Measurements from ENCODE around the gene EPHA1.

The EPHA1 gene

DNA sequence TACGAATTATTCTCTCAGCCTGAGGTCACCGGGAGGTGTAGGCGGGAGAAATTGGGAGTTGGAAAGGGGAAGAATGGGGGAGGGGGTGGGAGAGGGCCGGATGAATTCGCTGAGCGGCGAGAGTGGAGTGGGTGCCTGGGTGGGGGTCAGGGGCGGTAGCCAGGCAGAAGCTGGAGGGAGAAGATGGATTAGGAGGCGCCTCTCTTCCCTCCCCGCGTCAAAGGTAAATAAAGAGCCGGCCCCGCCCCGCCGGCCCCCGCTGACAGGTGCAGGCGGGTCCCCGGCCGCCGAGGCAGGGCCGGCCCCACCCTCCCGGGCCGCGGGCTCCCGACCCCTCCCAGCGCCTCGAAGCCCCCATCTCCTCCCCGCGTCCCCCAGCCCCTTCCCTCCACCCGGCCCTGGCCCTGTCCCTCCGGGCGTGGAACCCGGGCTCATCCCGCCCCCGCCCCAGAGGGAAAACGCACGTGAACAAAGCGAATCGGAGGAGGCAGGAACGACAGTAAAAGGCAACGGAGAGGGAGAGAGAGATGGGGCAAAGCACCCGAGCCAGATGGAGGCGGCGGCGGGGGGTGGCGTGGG is 47.0 kb downstream of the EPHA1 start:
- no peaks in the 10 kb centered on the region for H3K36me3 ChIP-seq
- no peaks in the 10 kb centered on the region for H3K9me3 ChIP-seq
- H3K4me3 ChIP-seq (ENCODE audit: low read depth, low read length) = no peak overlapping the region
- no peaks in the 10 kb centered on the region for H3K4me1 ChIP-seq
- DNase-seq = no peak
- H3K27me3 ChIP-seq = peaks cover 80% of the 10 kb centered on the region
- TF ChIP-seq CTCF (IDR thresholded peaks at IDR 0.05; ENCODE audit: low read depth, low read length) = no peak

DNA sequence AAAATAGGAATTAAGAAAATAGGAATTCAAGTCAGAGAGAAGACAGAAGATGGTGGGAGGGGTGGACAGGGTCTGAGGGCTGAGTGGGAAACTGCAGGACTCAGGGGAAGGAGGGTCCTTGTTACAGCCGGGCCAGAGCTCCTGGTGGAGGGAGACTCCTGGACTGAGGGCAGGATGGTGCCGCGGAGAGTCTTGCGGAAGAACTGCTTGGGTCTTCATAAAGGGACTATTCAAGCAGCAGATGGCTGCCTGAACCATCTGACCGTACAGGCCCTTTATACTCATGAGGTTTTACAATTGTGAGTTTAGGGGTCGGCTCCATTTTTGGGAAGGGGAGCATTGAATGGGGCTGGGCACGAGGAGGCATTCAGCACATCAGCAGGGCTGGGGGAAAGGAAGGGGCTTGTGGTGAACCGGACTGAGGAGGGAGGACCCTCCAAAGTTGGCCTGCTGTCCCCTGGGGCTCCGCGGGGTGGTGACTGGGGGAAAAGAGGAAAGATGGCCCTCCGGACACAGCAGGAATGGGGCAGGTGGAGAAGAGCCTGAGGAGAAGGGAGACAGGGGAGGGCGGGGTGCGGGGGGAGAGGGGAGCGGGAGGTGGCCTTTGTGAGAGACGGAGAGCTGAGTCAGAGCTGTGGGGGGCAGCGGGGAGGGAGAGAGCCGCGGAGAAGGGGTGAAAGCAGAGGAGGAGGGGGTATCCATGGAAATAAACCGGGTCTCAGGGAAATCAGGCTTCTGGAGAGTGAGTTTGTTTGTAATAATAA is 47.7 kb downstream of the EPHA1 start:
- H3K9me3 ChIP-seq = no peaks in the 10 kb centered on the region

DNA sequence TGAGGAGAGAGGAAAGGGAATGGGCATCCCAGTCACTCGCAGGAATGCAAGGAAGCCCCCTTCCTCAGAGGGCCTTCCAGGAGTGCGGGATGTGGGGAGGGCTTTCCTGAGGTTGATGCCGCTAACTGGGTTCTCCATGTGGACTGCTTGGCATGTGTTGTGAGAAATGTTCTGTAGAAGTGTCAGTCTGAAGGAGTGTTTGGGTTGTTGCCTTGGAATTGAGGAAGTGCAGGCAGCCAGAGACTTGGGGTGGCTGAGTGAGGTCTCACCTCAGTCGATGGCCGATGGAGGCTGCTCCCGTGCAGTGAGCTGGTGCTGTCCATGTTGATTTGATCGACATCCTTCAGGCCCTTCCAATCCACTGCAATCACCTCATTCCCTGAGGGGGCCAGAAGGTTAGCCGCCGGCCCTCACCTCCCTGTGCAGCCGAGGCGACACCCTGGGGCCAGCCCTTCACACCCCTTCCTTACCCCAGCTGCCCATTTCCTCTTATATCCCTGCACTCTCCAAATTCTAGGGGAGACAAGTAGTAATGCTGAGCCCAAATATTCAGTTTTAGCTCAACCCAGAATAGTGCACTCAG is 48.8 kb downstream of the EPHA1 start:
- H3K9me3 ChIP-seq = no peaks in the 10 kb centered on the region
- no peak for TF ChIP-seq CTCF (IDR thresholded peaks at IDR 0.05; ENCODE audit: low read depth, low read length)
- H3K4me1 ChIP-seq = no peaks in the 10 kb centered on the region
- no peaks in the 10 kb centered on the region for H3K36me3 ChIP-seq
- DNase-seq = no peak
- peaks cover 74% of the 10 kb centered on the region for H3K27me3 ChIP-seq
- no peak overlapping the region for H3K4me3 ChIP-seq (ENCODE audit: low read depth, low read length)

More for the DNA sequence above, 47.7 kb downstream of the EPHA1 start:
- TF ChIP-seq CTCF (IDR thresholded peaks at IDR 0.05; ENCODE audit: low read depth, low read length) = no peak
- Histone ChIP-seq H3K27me3 (peaks cover 84% of the 10 kb centered on the region), H3K4me1 (no peaks in the 10 kb centered on the region), H3K36me3 (no peaks in the 10 kb centered on the region), H3K4me3 (ENCODE audit: low read depth, low read length) (no peak overlapping the region)
- no peak for DNase-seq

DNA sequence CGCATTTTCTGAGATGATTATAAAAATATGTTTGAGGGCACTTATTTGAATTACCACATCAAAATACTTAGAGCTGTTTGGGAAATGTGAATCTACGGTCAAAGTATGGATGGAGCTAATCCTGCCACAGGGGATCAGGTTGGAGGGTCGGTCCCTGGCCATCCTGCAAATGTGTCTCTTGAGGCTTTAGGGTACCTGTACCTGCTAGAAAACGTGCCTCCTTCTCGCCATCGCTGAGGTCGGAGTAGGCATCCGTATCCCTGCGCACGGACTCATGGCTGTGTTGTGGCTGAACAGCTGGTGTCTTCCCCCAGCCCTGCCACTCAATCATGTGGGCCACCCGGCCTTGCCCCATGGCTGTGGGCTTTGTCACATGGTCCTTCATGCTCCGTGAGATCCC is 50.0 kb downstream of the EPHA1 start:
- Histone ChIP-seq H3K4me3 (ENCODE audit: low read depth, low read length) (no peak overlapping the region), H3K27me3 (peaks cover 62% of the 10 kb centered on the region), H3K36me3 (no peaks in the 10 kb centered on the region), H3K9me3 (no peaks in the 10 kb centered on the region), H3K4me1 (no peaks in the 10 kb centered on the region)
- TF ChIP-seq CTCF (IDR thresholded peaks at IDR 0.05; ENCODE audit: low read depth, low read length) = no peak
- DNase-seq = no peak

DNA sequence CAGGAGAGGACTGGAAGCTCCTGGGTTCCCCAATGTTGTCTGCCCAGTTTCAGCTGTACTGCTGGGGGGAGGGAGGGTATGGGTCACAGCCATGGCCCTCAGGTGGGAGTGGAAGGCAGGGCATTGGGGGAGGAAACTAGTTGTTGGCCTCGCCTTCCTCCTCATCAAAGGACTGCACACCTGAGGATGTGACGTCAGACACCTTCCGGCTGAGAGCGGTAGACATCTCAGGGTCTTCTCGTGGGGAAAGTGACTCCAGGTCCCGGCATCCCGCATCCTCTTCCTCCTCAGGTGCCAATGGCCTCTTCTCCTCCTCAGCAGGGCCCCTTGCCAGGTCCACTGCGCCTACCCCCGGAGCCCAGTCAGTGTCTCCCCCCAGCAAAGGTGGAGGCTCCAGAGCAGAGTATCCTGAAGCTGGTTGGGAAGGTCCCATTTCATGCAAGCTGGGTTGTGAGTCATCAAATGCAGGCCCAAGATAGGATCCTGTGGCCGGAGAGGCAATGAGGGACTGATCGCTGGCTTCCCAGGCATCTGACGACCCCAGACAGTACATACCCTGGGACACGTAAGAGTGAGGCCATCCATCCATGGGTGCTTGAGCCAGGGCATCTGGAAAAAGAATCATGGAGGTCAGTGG is 52.1 kb downstream of the EPHA1 start:
- peaks cover 46% of the 10 kb centered on the region for H3K27me3 ChIP-seq
- no peaks in the 10 kb centered on the region for H3K4me1 ChIP-seq
- TF ChIP-seq CTCF (IDR thresholded peaks at IDR 0.05; ENCODE audit: low read depth, low read length) = no peak
- no peak overlapping the region for H3K4me3 ChIP-seq (ENCODE audit: low read depth, low read length)
- DNase-seq = no peak
- no peaks in the 10 kb centered on the region for H3K36me3 ChIP-seq
- no peaks in the 10 kb centered on the region for H3K9me3 ChIP-seq
